Measurements from ENCODE around the gene CTIF.

Gene CTIF

DNA sequence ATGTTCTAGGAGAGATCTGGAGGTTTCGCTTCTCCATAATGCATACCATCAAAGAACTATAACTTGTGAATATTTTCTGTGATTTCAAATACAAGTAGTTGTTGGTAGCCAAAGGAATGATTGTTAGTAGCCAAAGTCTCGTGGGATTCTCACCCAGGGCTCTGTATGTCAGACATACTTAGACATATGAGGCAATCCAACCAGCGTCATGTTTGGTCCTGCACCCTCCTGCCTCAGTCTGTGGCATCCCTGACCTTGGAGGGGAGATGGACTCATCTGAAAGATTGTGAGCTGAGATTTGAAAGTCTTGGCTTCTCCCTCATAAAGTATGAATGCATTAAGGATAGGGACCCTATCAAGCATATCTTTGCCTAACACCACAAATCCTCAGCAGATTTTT lies 81.2 kb downstream of the CTIF start:
- DNase-seq (ENCODE audit: low read depth in 2 of 2) = no peak

GRCh38 chr18:48621240-48621639 lies 82.4 kb downstream of the CTIF start:
- peak; percentile 57 for DNase-seq (ENCODE audit: low read depth in 2 of 2)

DNA sequence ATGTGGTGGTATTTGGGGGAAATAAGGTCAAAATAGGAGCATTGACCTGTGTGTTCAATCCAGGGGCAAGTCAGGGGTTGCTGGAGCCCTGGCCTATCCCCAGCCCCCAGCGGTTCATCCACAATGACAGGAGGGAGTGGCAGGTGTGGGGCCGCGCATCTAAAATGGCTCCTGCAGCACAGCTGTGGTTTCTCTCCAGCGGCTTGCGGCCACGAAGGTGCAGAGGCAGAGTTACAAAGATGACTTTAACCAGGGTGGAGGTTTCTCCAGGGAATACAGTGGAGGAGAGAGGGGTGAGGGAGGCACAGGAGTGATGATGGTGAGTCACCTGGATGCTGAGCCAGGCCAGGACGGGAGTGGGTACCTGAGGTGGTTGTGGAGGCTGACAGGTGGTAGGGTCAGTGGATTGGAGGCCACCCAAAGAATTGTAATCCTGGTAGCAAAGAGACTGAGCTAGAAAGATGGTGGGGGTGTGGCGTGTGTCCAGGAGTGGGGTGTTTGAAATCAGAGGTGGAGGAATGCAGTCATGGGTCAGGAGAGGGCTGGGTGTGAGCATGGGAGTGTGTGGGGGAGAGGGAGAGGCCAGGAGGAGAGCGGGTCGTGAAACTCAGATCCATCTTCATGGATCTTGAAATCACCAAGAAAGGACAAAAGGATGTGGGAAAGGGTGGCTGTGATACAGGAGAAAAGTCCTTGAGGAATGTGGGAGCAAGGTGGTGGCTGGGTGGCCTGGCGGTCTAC lies 83.2 kb downstream of the CTIF start:
- no peak for DNase-seq (ENCODE audit: low read depth in 2 of 2)

- no peak for DNase-seq (ENCODE audit: low read depth in 2 of 2)
Measured at GRCh38 chr18:48622911-48623431, 84.1 kb downstream of the CTIF start.

DNA sequence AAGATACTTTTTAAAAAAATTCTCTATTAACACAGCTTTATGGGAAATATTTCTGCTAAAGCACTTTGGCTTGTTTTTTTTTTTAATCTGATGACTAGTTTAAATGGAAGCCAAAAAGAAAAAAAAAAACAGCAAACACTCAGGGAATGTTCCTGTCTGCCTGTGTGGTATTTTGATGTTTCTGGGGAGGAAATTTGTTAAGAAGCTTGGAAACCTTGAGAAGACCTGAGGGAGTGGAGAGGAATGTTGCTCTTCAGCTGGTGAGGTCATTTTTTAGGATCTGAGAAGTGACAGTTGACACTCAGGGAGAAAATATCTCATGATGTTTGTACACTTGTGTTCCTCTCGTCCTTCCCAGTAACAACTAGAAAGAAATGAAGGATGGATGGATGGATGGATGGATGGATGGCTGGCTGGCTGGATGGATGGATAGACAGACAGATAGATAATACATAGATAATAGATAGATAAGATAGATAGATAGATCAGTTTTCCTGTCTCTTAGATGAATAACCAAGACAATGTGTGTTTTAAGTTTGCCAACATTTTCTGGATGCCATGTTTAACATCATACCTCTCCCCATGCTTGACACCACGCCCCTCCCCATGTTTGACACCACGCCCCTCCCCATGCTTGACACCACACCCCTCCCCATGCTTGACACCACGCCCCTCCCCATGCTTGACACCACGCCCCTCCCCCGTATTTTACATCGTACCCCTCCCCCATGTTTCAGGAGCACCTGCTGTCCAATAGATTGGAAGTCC lies 84.8 kb downstream of the CTIF start:
- peak; percentile 92 to 93 for DNase-seq (ENCODE audit: low read depth in 2 of 2)

DNA sequence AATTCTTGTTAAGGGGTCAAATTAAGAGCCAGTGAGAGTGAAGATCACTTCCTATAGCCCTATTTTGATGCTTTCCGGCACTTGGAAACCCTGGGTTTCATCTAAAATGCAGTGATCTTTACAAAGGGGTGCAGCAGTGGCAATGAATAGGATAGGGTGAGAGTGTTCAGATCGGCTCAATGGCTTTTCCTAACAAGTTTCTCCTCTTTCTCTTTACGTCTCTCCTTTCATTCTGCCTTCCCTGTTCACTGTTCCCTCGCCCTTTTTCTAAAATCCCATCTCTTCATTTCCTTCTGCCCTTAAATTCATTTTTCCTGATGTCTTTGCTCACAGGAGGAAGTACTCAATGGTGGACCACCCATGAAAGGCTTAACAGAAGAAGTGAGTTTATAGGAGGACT lies 86.0 kb downstream of the CTIF start:
- no peak for DNase-seq (ENCODE audit: low read depth in 2 of 2)

- DNase-seq (ENCODE audit: low read depth in 2 of 2) = no peak
Measured at GRCh38 chr18:48627216-48627615, 88.4 kb downstream of the CTIF start.

- peak; percentile 99 to 100 for DNase-seq (ENCODE audit: low read depth in 2 of 2)
Measured at GRCh38 chr18:48629730-48630324, 91.0 kb downstream of the CTIF start.

GRCh38 chr18:48631851-48632250 lies 93.0 kb downstream of the CTIF start:
- DNase-seq (ENCODE audit: low read depth in 2 of 2) = no peak

DNA sequence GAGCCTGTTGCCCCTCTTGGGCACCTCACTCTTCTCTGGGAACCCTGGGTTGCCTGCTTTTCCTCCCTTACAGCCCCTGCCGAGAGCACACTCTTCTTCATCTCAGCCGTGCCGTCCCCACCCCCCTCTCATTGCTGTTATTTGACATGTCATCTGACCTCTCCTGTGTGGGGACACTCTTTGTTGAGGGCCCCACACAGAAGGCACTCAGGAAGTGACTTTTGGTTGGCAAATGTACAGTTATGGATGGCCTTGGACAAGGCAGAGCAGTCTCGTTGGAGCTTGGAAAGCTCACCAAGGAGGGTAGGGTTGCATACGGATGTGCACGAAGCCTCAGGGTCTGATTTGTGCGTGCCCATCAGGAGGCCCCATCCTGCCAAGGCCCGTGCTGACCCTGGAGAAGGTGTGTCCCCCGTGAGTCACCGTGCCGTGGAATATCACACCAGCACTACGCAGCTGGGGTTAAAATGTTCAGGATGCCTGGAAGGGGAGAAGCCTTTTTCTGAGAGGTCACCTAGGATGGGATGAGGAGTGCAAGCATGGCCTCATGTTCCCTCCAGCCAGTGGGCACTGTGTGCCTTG lies 93.9 kb downstream of the CTIF start:
- DNase-seq (ENCODE audit: low read depth in 2 of 2) = no peak

DNA sequence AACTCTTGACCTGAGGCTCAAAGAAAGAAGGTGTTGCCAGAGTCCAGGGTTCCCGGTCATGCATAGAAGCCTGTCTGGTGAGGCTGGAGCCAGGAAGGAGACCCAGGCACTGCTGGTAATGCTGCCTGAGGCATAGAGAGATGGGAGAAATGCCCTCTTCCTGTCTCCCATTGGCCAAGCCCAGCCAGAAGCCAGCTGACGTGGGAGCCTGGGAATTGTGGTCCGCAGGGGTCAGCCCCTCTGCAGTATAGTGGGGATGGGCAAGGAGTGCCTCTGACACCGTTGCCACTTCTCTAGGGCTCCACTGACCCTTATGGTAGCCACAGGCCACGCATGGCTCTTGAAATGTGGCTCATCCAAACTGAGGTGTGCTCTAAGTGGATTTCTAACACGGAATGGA lies 95.7 kb downstream of the CTIF start:
- no peak for DNase-seq (ENCODE audit: low read depth in 2 of 2)

DNA sequence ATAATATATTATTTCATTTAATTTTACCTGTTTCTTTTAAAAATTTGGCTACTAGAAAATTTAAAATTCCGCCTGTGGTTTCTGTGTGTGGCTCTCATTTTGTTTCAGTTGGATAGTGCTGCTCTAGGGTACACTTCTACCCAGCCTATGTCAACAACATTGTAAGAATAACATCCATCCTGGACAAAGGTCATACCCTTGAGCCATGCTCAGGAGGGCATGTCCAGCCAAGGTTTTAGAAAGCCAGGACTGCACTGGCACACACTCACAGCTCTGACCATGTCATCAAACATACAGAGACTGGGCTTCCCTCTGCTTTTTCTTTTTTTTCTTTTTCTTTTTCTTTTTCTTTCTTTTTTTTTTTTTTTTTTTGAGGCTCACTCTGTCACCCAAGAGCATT lies 96.1 kb downstream of the CTIF start:
- no peak for DNase-seq (ENCODE audit: low read depth in 2 of 2)

- no peak for DNase-seq (ENCODE audit: low read depth in 2 of 2)
Measured at GRCh38 chr18:48635806-48636205, 97.0 kb downstream of the CTIF start.

- DNase-seq (ENCODE audit: low read depth in 2 of 2) = no peak
Measured at GRCh38 chr18:48636436-48636835, 97.6 kb downstream of the CTIF start.

GRCh38 chr18:48637081-48637990 lies 98.5 kb downstream of the CTIF start:
- no peak for DNase-seq (ENCODE audit: low read depth in 2 of 2)

GRCh38 chr18:48638451-48638850 lies 99.6 kb downstream of the CTIF start:
- DNase-seq (ENCODE audit: low read depth in 2 of 2) = no peak

GRCh38 chr18:48638896-48639771 lies 100.3 kb downstream of the CTIF start:
- no peak for DNase-seq (ENCODE audit: low read depth in 2 of 2)

DNA sequence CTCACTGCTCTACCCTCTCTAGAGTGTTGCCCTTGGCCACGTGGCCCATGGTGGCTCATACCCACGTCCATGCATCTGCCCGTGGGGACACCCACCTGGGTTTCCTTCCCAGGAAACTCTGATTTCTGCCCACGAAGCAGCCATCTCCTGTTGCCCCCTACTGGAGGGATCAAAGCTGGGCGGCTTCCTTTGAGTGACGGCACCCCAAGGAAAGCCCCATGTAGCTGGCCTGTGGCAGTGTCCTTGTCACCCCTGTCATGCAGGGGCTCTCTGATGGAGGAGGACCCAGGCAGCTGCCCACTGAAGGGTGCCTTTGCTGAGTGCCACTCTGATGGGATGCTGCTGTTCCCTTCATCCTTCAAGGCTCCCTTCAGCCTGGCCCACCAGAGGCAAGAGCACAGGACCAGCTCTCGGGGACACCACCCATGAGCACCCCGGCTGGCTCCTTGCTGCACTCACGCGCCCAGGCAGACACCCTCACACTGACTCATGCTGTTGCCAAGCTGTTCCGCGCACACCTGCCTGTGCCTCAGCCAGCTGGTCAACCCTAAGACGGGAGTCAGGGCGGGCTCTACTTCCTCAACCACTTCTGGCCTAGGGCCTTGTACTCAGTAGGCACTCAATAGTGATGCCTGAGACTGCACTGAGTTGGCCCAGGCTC lies 101.1 kb downstream of the CTIF start:
- DNase-seq (ENCODE audit: low read depth in 2 of 2) = no peak

DNA sequence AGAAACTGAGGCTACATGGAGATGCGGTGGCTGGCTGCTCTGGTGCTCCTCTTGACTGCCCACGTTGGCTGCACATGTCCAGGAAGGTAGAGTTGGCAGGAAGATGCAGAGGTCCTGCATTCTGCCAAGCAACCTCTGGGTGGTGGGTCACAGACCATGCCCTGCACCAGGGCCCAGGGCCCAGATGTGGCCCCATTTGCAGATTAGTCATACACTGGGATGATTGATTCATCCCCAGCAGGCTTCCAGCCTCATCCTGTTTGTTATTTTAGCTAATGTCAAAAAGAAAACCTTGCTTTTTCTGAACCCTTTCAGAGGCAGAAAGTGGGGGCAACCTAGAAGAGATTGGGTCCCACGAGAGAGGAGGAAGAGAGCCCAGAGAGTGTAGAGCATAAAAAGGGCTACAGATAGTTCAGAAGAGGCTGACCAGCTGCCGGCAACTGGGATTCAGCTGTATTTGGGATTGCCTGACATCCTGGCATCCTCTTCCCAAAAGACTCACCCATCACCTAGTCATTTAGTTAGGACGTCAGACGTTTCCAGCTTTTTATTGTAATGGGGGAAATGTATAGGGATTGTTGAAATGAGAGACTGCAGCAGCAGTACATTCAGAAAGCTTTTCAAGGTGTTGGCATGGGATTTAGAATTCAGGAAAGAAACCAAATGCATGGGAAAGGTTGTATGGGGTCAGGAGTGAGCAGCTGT lies 101.9 kb downstream of the CTIF start:
- no peak for DNase-seq (ENCODE audit: low read depth in 2 of 2)
